ENCODE measurements around the gene FAM13A.

FAM13A gene

GRCh38 chr4:88991746-88992145 lies 65.2 kb downstream of the FAM13A start:
- Histone ChIP-seq H3K4me1 (ENCODE audit: control insufficient read depth, low read length) (no peaks in the 10 kb centered on the region), H3K4me3 (ENCODE audit: low read length) (no peak overlapping the region), H3K79me2 (ENCODE audit: control insufficient read depth, low read length) (no peaks in the 10 kb centered on the region), H3F3A (ENCODE audit: control insufficient read depth, insufficient read depth) (no peaks in the 10 kb centered on the region), H3K27me3 (ENCODE audit: control insufficient read depth, low read length) (no peaks in the 10 kb centered on the region), H3K4me2 (ENCODE audit: low read length) (no peak overlapping the region), H3K9me3 (ENCODE audit: control insufficient read depth, insufficient read depth, low read length) (no peaks in the 10 kb centered on the region), H3K9me2 (replicated peaks; ENCODE audit: control insufficient read depth, low read length) (no peaks in the 10 kb centered on the region), H4K20me1 (ENCODE audit: control insufficient read depth, insufficient read depth, low read depth, low read length) (no peaks in the 10 kb centered on the region), H3K27ac (ENCODE audit: low read depth, low read length) (no peak overlapping the region), H3K36me3 (ENCODE audit: control insufficient read depth, low read length) (no peaks in the 10 kb centered on the region)
- TF ChIP-seq CTCF (IDR thresholded peaks at IDR 0.05; ENCODE audit: low read depth, low read length, poor library complexity, severe bottlenecking), result no peak
- TF ChIP-seq EZH2phosphoT487 (IDR thresholded peaks at IDR 0.05; ENCODE audit: borderline replicate concordance, low read length), result no peak

- no peaks in the 10 kb centered on the region for H3F3A ChIP-seq (ENCODE audit: control insufficient read depth, insufficient read depth)
Measured at GRCh38 chr4:88989990-88990389, 67.0 kb downstream of the FAM13A start.

GRCh38 chr4:88985088-88985773 lies 71.8 kb downstream of the FAM13A start:
- Histone ChIP-seq H3K27me3 (ENCODE audit: control insufficient read depth, low read length) (no peaks in the 10 kb centered on the region), H3K9me3 (ENCODE audit: control insufficient read depth, insufficient read depth, low read length) (no peaks in the 10 kb centered on the region), H3K4me1 (ENCODE audit: control insufficient read depth, low read length) (no peaks in the 10 kb centered on the region), H3K4me2 (ENCODE audit: low read length) (no peak overlapping the region), H3K79me2 (ENCODE audit: control insufficient read depth, low read length) (no peaks in the 10 kb centered on the region), H3K27ac (ENCODE audit: low read depth, low read length) (no peak overlapping the region), H4K20me1 (ENCODE audit: control insufficient read depth, insufficient read depth, low read depth, low read length) (no peaks in the 10 kb centered on the region), H3F3A (ENCODE audit: control insufficient read depth, insufficient read depth) (no peaks in the 10 kb centered on the region), H3K36me3 (ENCODE audit: control insufficient read depth, low read length) (no peaks in the 10 kb centered on the region), H3K4me3 (ENCODE audit: low read length) (no peak overlapping the region), H3K9me2 (replicated peaks; ENCODE audit: control insufficient read depth, low read length) (no peaks in the 10 kb centered on the region)
- TF ChIP-seq EZH2phosphoT487 (IDR thresholded peaks at IDR 0.05; ENCODE audit: borderline replicate concordance, low read length) (no peak), CTCF (IDR thresholded peaks at IDR 0.05; ENCODE audit: low read depth, low read length, poor library complexity, severe bottlenecking) (no peak)

More at GRCh38 chr4:88989990-88990389, 67.0 kb downstream of the FAM13A start:
- Histone ChIP-seq H3K27ac (ENCODE audit: low read depth, low read length) (no peak overlapping the region), H3K4me2 (ENCODE audit: low read length) (no peak overlapping the region), H3K9me2 (replicated peaks; ENCODE audit: control insufficient read depth, low read length) (no peaks in the 10 kb centered on the region), H3K4me3 (ENCODE audit: low read length) (no peak overlapping the region), H3K4me1 (ENCODE audit: control insufficient read depth, low read length) (no peaks in the 10 kb centered on the region), H4K20me1 (ENCODE audit: control insufficient read depth, insufficient read depth, low read depth, low read length) (no peaks in the 10 kb centered on the region), H3K79me2 (ENCODE audit: control insufficient read depth, low read length) (no peaks in the 10 kb centered on the region), H3K9me3 (ENCODE audit: control insufficient read depth, insufficient read depth, low read length) (no peaks in the 10 kb centered on the region), H3K27me3 (ENCODE audit: control insufficient read depth, low read length) (no peaks in the 10 kb centered on the region), H3K36me3 (ENCODE audit: control insufficient read depth, low read length) (no peaks in the 10 kb centered on the region)
- no peak for TF ChIP-seq CTCF (IDR thresholded peaks at IDR 0.05; ENCODE audit: low read depth, low read length, poor library complexity, severe bottlenecking)
- TF ChIP-seq EZH2phosphoT487 (IDR thresholded peaks at IDR 0.05; ENCODE audit: borderline replicate concordance, low read length), result no peak

Data from DOHH2 (cell line).